ENCODE measurements around the gene KAT5. TPM values are rescaled to one million over a fixed set of nuclear protein-coding genes. Genes with fewer than 3 reads are reported as not detected.
"Not testable (repeated sequence)": the region's sequence is repeated elsewhere in the genome, so short reads cannot be mapped to it uniquely, and the experiment has no call there.

Gene KAT5
- total RNA-seq, 1 donor from 2014 or later: 31.4 TPM

GRCh38 chr11:65745049-65745448 is 33.0 kb downstream of the KAT5 start:
- peaks cover 50% of the 10 kb centered on the region for H3K27me3 Mint-ChIP-seq (ENCODE audit: low read depth, unreplicated experiment)
- H3K27me3 ChIP-seq (ENCODE audit: insufficient read depth, low read length): peaks cover 26% of the 10 kb centered on the region
- no peak overlapping the region for H3K9ac ChIP-seq (ENCODE audit: low read length)
- H3K4me3 ChIP-seq (ENCODE audit: insufficient read depth, low read depth, low read length): no peak overlapping the region
- H2AFZ ChIP-seq (ENCODE audit: low read depth, low read length): no peak overlapping the region
- H3K27ac ChIP-seq (ENCODE audit: low read depth, low read length): no peak overlapping the region
- H3K4me1 Mint-ChIP-seq (ENCODE audit: low read depth, unreplicated experiment): no peaks in the 10 kb centered on the region
- TF ChIP-seq EZH2 (IDR thresholded peaks at IDR 0.05; ENCODE audit: insufficient read depth, low read length) (no peak), CTCF (IDR thresholded peaks at IDR 0.05; ENCODE audit: insufficient read depth, low read depth, low read length) (no peak)
- H3K9me3 Mint-ChIP-seq (ENCODE audit: unreplicated experiment): peaks cover 12% of the 10 kb centered on the region
- no peaks in the 10 kb centered on the region for H3K79me2 ChIP-seq (ENCODE audit: insufficient read depth, low read length)
- no peaks in the 10 kb centered on the region for H3K36me3 Mint-ChIP-seq (ENCODE audit: low read depth, unreplicated experiment)
- no peak overlapping the region for H3K27ac Mint-ChIP-seq (ENCODE audit: unreplicated experiment)
- H3K4me3 Mint-ChIP-seq (ENCODE audit: unreplicated experiment): no peak overlapping the region
- H3K4me1 ChIP-seq (ENCODE audit: insufficient read depth, low read length): no peaks in the 10 kb centered on the region
- no peak overlapping the region for H3K4me2 ChIP-seq (ENCODE audit: low read length)
- FAIRE-seq (no peak), DNase-seq (ENCODE audit: low read depth) (no peak)
- H3K36me3 ChIP-seq (ENCODE audit: insufficient read depth, low read length): no peaks in the 10 kb centered on the region
- H4K20me1 ChIP-seq (ENCODE audit: insufficient read depth, low read length): no peaks in the 10 kb centered on the region
- peaks cover 6% of the 10 kb centered on the region for H3K9me3 ChIP-seq (ENCODE audit: insufficient read depth, low read depth, low read length)

- H3K27ac Mint-ChIP-seq (ENCODE audit: unreplicated experiment); H4K20me1 ChIP-seq (ENCODE audit: insufficient read depth, low read length); H2AFZ ChIP-seq (ENCODE audit: low read depth, low read length); DNase-seq (ENCODE audit: low read depth); H3K79me2 ChIP-seq (ENCODE audit: insufficient read depth, low read length); H3K4me2 ChIP-seq (ENCODE audit: low read length); H3K4me1 Mint-ChIP-seq (ENCODE audit: low read depth, unreplicated experiment); H3K4me3 Mint-ChIP-seq (ENCODE audit: unreplicated experiment); H3K36me3 ChIP-seq (ENCODE audit: insufficient read depth, low read length); H3K27me3 Mint-ChIP-seq (ENCODE audit: low read depth, unreplicated experiment); H3K27me3 ChIP-seq (ENCODE audit: insufficient read depth, low read length); H3K27ac ChIP-seq (ENCODE audit: low read depth, low read length); FAIRE-seq; H3K9me3 ChIP-seq (ENCODE audit: insufficient read depth, low read depth, low read length); H3K9ac ChIP-seq (ENCODE audit: low read length); H3K4me3 ChIP-seq (ENCODE audit: insufficient read depth, low read depth, low read length); H3K9me3 Mint-ChIP-seq (ENCODE audit: unreplicated experiment); H3K4me1 ChIP-seq (ENCODE audit: insufficient read depth, low read length); H3K36me3 Mint-ChIP-seq (ENCODE audit: low read depth, unreplicated experiment): not testable (repeated sequence)
Observed at GRCh38 chr11:65762169-65762568, 50.1 kb downstream of the KAT5 start.

- FAIRE-seq; H3K4me3 Mint-ChIP-seq (ENCODE audit: unreplicated experiment); H3K27me3 ChIP-seq (ENCODE audit: insufficient read depth, low read length); H3K9ac ChIP-seq (ENCODE audit: low read length); H3K36me3 Mint-ChIP-seq (ENCODE audit: low read depth, unreplicated experiment); H3K36me3 ChIP-seq (ENCODE audit: insufficient read depth, low read length); H4K20me1 ChIP-seq (ENCODE audit: insufficient read depth, low read length); H2AFZ ChIP-seq (ENCODE audit: low read depth, low read length); H3K27me3 Mint-ChIP-seq (ENCODE audit: low read depth, unreplicated experiment); DNase-seq (ENCODE audit: low read depth); H3K9me3 Mint-ChIP-seq (ENCODE audit: unreplicated experiment); H3K4me1 ChIP-seq (ENCODE audit: insufficient read depth, low read length); H3K79me2 ChIP-seq (ENCODE audit: insufficient read depth, low read length); H3K27ac Mint-ChIP-seq (ENCODE audit: unreplicated experiment); H3K4me1 Mint-ChIP-seq (ENCODE audit: low read depth, unreplicated experiment); H3K9me3 ChIP-seq (ENCODE audit: insufficient read depth, low read depth, low read length); H3K4me2 ChIP-seq (ENCODE audit: low read length); H3K4me3 ChIP-seq (ENCODE audit: insufficient read depth, low read depth, low read length); H3K27ac ChIP-seq (ENCODE audit: low read depth, low read length): not testable (repeated sequence)
Observed at GRCh38 chr11:65762816-65763215, 50.8 kb downstream of the KAT5 start.

- Histone ChIP-seq H4K20me1 (ENCODE audit: insufficient read depth, low read length) (no peaks in the 10 kb centered on the region), H2AFZ (ENCODE audit: low read depth, low read length) (no peak overlapping the region), H3K9ac (ENCODE audit: low read length) (no peak overlapping the region), H3K4me1 (ENCODE audit: insufficient read depth, low read length) (no peaks in the 10 kb centered on the region), H3K4me2 (ENCODE audit: low read length) (no peak overlapping the region), H3K36me3 (ENCODE audit: insufficient read depth, low read length) (no peaks in the 10 kb centered on the region), H3K4me3 (ENCODE audit: insufficient read depth, low read depth, low read length) (no peak overlapping the region), H3K9me3 (ENCODE audit: insufficient read depth, low read depth, low read length) (no peaks in the 10 kb centered on the region), H3K27me3 (ENCODE audit: insufficient read depth, low read length) (no peaks in the 10 kb centered on the region), H3K27ac (ENCODE audit: low read depth, low read length) (no peak overlapping the region), H3K79me2 (ENCODE audit: insufficient read depth, low read length) (no peaks in the 10 kb centered on the region)
- Mint-ChIP-seq H3K27me3 (ENCODE audit: low read depth, unreplicated experiment) (peaks cover under 1% of the 10 kb centered on the region), H3K4me3 (ENCODE audit: unreplicated experiment) (no peak overlapping the region), H3K4me1 (ENCODE audit: low read depth, unreplicated experiment) (no peaks in the 10 kb centered on the region), H3K27ac (ENCODE audit: unreplicated experiment) (no peak overlapping the region), H3K9me3 (ENCODE audit: unreplicated experiment) (peaks cover 7% of the 10 kb centered on the region), H3K36me3 (ENCODE audit: low read depth, unreplicated experiment) (peaks cover 2% of the 10 kb centered on the region)
- no peak for DNase-seq (ENCODE audit: low read depth)
- FAIRE-seq: no peak
- TF ChIP-seq EZH2 (IDR thresholded peaks at IDR 0.05; ENCODE audit: insufficient read depth, low read length) (no peak), CTCF (IDR thresholded peaks at IDR 0.05; ENCODE audit: insufficient read depth, low read depth, low read length) (no peak)
Observed at GRCh38 chr11:65764434-65764833, 52.4 kb downstream of the KAT5 start.

All from astrocyte (in vitro differentiated cells and primary cell).